Measurements from ENCODE around the gene ROR1. TPM values are rescaled to one million over a fixed set of nuclear protein-coding genes. Genes with fewer than 3 reads are reported as not detected.

Gene ROR1
- total and polyA plus RNA-seq, 9 of the 15 experiments (the other 6 are each of a cell fraction or from before 2014, with no cell fraction given) = 0.02 TPM; not detected in 8

DNA sequence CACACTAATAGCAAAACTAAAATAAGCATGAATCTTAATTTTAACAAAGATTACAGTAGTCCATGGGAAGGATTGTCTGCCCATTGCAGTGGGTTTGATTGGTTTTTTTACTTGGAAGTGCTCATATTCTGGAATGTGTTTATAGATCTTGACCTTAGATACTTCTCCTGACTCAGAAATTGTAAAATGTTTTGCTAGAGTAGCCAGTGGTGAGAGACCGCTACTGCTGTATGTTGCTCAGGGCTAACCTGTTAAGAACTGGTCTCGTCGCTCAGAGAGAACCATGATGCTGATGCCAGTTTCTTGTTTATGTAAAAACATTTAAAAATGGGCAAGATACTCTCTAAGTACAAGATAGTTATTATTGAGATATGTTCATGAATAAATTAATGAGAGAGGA lies 99.9 kb downstream of the ROR1 start (continued):
- TF ChIP-seq, protein P1, sequence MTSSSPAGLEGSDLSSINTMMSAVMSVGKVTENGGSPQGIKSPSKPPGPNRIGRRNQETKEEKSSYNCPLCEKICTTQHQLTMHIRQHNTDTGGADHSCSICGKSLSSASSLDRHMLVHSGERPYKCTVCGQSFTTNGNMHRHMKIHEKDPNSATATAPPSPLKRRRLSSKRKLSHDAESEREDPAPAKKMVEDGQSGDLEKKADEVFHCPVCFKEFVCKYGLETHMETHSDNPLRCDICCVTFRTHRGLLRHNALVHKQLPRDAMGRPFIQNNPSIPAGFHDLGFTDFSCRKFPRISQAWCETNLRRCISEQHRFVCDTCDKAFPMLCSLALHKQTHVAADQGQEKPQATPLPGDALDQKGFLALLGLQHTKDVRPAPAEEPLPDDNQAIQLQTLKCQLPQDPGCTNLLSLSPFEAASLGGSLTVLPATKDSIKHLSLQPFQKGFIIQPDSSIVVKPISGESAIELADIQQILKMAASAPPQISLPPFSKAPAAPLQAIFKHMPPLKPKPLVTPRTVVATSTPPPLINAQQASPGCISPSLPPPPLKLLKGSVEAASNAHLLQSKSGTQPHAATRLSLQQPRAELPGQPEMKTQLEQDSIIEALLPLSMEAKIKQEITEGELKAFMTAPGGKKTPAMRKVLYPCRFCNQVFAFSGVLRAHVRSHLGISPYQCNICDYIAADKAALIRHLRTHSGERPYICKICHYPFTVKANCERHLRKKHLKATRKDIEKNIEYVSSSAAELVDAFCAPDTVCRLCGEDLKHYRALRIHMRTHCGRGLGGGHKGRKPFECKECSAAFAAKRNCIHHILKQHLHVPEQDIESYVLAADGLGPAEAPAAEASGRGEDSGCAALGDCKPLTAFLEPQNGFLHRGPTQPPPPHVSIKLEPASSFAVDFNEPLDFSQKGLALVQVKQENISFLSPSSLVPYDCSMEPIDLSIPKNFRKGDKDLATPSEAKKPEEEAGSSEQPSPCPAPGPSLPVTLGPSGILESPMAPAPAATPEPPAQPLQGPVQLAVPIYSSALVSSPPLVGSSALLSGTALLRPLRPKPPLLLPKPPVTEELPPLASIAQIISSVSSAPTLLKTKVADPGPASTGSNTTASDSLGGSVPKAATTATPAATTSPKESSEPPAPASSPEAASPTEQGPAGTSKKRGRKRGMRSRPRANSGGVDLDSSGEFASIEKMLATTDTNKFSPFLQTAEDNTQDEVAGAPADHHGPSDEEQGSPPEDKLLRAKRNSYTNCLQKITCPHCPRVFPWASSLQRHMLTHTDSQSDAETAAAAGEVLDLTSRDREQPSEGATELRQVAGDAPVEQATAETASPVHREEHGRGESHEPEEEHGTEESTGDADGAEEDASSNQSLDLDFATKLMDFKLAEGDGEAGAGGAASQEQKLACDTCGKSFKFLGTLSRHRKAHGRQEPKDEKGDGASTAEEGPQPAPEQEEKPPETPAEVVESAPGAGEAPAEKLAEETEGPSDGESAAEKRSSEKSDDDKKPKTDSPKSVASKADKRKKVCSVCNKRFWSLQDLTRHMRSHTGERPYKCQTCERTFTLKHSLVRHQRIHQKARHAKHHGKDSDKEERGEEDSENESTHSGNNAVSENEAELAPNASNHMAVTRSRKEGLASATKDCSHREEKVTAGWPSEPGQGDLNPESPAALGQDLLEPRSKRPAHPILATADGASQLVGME (CRISPR knock-in tag; IDR thresholded peaks at IDR 0.05) = no peak
- TF ChIP-seq SRSF1 (IDR thresholded peaks at IDR 0.05; ENCODE audit: low read depth, low read length) = no peak
- no peak for TF ChIP-seq NFE2 (IDR thresholded peaks at IDR 0.05; ENCODE audit: low read depth)
- TF ChIP-seq PHF8 (IDR thresholded peaks at IDR 0.05; ENCODE audit: borderline replicate concordance, low read length) = no peak
- TF ChIP-seq, protein P2, sequence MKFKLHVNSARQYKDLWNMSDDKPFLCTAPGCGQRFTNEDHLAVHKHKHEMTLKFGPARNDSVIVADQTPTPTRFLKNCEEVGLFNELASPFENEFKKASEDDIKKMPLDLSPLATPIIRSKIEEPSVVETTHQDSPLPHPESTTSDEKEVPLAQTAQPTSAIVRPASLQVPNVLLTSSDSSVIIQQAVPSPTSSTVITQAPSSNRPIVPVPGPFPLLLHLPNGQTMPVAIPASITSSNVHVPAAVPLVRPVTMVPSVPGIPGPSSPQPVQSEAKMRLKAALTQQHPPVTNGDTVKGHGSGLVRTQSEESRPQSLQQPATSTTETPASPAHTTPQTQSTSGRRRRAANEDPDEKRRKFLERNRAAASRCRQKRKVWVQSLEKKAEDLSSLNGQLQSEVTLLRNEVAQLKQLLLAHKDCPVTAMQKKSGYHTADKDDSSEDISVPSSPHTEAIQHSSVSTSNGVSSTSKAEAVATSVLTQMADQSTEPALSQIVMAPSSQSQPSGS (CRISPR knock-in tag; IDR thresholded peaks at IDR 0.05) = no peak
- TF ChIP-seq ZNF175 (CRISPR knock-in tag; IDR thresholded peaks at IDR 0.05; ENCODE audit: low read depth) = no peak
